ENCODE measurements around the gene GXYLT2. TPM values are rescaled to one million over a fixed set of nuclear protein-coding genes. Genes with fewer than 3 reads are reported as not detected.

Gene GXYLT2
- total RNA-seq, 1 donor = 77.4 TPM

DNA sequence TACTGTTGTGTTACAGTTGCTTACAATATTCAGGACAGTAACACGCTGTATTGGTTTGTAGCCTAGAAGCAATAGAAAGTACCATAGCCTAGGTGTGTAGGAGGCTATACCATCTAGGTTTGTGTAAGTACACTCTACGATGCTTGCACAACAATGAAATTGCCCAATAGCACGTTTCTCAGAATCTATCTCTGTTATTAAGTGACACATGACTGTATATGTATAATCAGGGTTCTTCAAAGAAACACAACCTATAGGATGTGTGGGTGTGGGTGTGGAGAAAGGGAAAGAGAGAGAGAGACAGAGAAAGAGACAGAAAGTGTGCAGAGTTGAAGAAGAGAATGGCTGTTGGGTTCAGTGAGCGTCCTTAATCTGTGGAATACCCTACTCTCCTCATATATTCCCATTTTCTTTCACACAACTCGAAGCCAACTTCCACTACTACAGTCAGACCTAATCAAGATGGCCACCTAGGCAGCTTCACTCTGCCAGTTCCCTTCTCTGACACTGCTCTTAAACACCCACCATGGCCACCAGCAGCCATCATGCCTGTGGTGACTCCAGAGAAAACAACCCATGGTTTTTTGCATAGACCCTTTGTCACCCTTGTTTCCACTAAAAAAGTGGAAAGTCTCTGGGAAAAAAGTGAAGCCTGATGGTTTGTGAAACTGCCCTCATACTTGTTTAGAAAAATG, 103.0 kb downstream of the GXYLT2 start:
- Histone ChIP-seq H3K36me3 (ENCODE audit: insufficient read depth, low read length) (no peaks in the 10 kb centered on the region), H3K4me2 (ENCODE audit: insufficient read depth, low read length) (no peak overlapping the region), H3K79me2 (ENCODE audit: insufficient read depth, low read length) (no peaks in the 10 kb centered on the region), H4K20me1 (ENCODE audit: insufficient read depth, low read length) (no peaks in the 10 kb centered on the region), H3K4me3 (ENCODE audit: insufficient read depth, low read length) (no peak overlapping the region), H3K27me3 (ENCODE audit: insufficient read depth, low read length) (no peaks in the 10 kb centered on the region), H3K4me1 (ENCODE audit: insufficient read depth, low read length) (no peaks in the 10 kb centered on the region), H3K9me3 (ENCODE audit: low read depth, low read length) (no peaks in the 10 kb centered on the region), H3K27ac (ENCODE audit: low read depth, low read length) (no peak overlapping the region), H2AFZ (ENCODE audit: low read length) (no peak overlapping the region)
- DNase-seq (ENCODE audit: insufficient read length, low spot score, missing footprints) = peak; percentile 17
- TF ChIP-seq CTCF (IDR thresholded peaks at IDR 0.05; ENCODE audit: extremely low read depth, low read depth, low read length) = no peak

GRCh38 chr3:72991522-72991921, 103.7 kb downstream of the GXYLT2 start:
- Histone ChIP-seq H4K20me1 (ENCODE audit: insufficient read depth, low read length) (no peaks in the 10 kb centered on the region), H3K4me3 (ENCODE audit: insufficient read depth, low read length) (no peak overlapping the region), H3K36me3 (ENCODE audit: insufficient read depth, low read length) (no peaks in the 10 kb centered on the region), H3K9me3 (ENCODE audit: low read depth, low read length) (no peaks in the 10 kb centered on the region), H2AFZ (ENCODE audit: low read length) (no peak overlapping the region), H3K4me2 (ENCODE audit: insufficient read depth, low read length) (no peak overlapping the region), H3K27ac (ENCODE audit: low read depth, low read length) (no peak overlapping the region), H3K4me1 (ENCODE audit: insufficient read depth, low read length) (peaks cover 4% of the 10 kb centered on the region), H3K27me3 (ENCODE audit: insufficient read depth, low read length) (no peaks in the 10 kb centered on the region), H3K79me2 (ENCODE audit: insufficient read depth, low read length) (no peaks in the 10 kb centered on the region)
- no peak for TF ChIP-seq CTCF (IDR thresholded peaks at IDR 0.05; ENCODE audit: extremely low read depth, low read depth, low read length)
- no peak for DNase-seq (ENCODE audit: insufficient read length, low spot score, missing footprints)

- H3K27me3 ChIP-seq (ENCODE audit: insufficient read depth, low read length) = no peaks in the 10 kb centered on the region
- no peak overlapping the region for H3K4me2 ChIP-seq (ENCODE audit: insufficient read depth, low read length)
- no peak for DNase-seq (ENCODE audit: insufficient read length, low spot score, missing footprints)
- no peaks in the 10 kb centered on the region for H3K9me3 ChIP-seq (ENCODE audit: low read depth, low read length)
- peaks cover 3% of the 10 kb centered on the region for H3K36me3 ChIP-seq (ENCODE audit: insufficient read depth, low read length)
- H4K20me1 ChIP-seq (ENCODE audit: insufficient read depth, low read length) = peaks cover 3% of the 10 kb centered on the region
- no peak overlapping the region for H3K27ac ChIP-seq (ENCODE audit: low read depth, low read length)
- no peak overlapping the region for H2AFZ ChIP-seq (ENCODE audit: low read length)
- TF ChIP-seq CTCF (IDR thresholded peaks at IDR 0.05; ENCODE audit: extremely low read depth, low read depth, low read length) = peak; percentile 18
- H3K4me1 ChIP-seq (ENCODE audit: insufficient read depth, low read length) = peaks cover 7% of the 10 kb centered on the region
- H3K79me2 ChIP-seq (ENCODE audit: insufficient read depth, low read length) = peaks cover 16% of the 10 kb centered on the region
- no peak overlapping the region for H3K4me3 ChIP-seq (ENCODE audit: insufficient read depth, low read length)
These were observed 105.5 kb downstream of the GXYLT2 start for GRCh38 chr3:72993391-72993790.

GRCh38 chr3:72995337-72995736, 107.5 kb downstream of the GXYLT2 start:
- no peak for DNase-seq (ENCODE audit: insufficient read length, low spot score, missing footprints)

More at GRCh38 chr3:72995337-72995736, 107.5 kb downstream of the GXYLT2 start:
- Histone ChIP-seq H3K4me3 (ENCODE audit: insufficient read depth, low read length) (no peak overlapping the region), H3K27me3 (ENCODE audit: insufficient read depth, low read length) (no peaks in the 10 kb centered on the region), H2AFZ (ENCODE audit: low read length) (no peak overlapping the region), H3K4me1 (ENCODE audit: insufficient read depth, low read length) (peaks cover 25% of the 10 kb centered on the region), H3K79me2 (ENCODE audit: insufficient read depth, low read length) (peaks cover 35% of the 10 kb centered on the region), H4K20me1 (ENCODE audit: insufficient read depth, low read length) (peaks cover 21% of the 10 kb centered on the region), H3K36me3 (ENCODE audit: insufficient read depth, low read length) (peaks cover 15% of the 10 kb centered on the region), H3K27ac (ENCODE audit: low read depth, low read length) (no peak overlapping the region), H3K9me3 (ENCODE audit: low read depth, low read length) (no peaks in the 10 kb centered on the region), H3K4me2 (ENCODE audit: insufficient read depth, low read length) (no peak overlapping the region)
- no peak for TF ChIP-seq CTCF (IDR thresholded peaks at IDR 0.05; ENCODE audit: extremely low read depth, low read depth, low read length)

All from osteoblast (primary cell).